ENCODE results near the gene SPATA31A1.
"Not testable (repeated sequence)": the region's sequence is repeated elsewhere in the genome, so short reads cannot be mapped to it uniquely, and the experiment has no call there.

Gene SPATA31A1

DNA sequence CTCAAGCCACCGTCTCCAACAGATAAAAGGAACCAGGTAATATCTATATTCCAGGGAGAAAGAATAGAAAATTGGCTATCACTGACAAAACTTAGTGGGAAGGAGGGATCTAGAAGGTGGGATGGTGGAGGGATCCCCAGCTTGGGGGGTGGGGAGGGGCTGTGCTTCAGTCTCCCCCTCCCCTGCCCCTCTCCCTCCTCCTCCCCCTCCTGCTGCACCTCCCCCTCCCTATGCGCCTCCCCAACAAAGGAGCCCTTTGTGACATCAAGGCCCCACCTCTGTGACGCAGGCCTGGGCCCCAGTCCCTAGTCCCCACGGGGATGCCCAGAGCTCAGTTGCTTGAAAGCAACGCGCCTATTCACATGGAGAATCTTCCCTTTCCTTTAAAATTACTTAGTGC, at the start of gene SPATA31A1:
TSS of gene SPATA31A1 (plus strand) at position 301 of the 400 bp plus-strand sequence. CDS start at position 363, 62 bp downstream.
- in situ Hi-C loops (cut with MboI; ENCODE audit: low pct_unique_long_range_greater_than_20kb, low sequenced_read_pairs); DNase-seq: not testable (repeated sequence)

DNA sequence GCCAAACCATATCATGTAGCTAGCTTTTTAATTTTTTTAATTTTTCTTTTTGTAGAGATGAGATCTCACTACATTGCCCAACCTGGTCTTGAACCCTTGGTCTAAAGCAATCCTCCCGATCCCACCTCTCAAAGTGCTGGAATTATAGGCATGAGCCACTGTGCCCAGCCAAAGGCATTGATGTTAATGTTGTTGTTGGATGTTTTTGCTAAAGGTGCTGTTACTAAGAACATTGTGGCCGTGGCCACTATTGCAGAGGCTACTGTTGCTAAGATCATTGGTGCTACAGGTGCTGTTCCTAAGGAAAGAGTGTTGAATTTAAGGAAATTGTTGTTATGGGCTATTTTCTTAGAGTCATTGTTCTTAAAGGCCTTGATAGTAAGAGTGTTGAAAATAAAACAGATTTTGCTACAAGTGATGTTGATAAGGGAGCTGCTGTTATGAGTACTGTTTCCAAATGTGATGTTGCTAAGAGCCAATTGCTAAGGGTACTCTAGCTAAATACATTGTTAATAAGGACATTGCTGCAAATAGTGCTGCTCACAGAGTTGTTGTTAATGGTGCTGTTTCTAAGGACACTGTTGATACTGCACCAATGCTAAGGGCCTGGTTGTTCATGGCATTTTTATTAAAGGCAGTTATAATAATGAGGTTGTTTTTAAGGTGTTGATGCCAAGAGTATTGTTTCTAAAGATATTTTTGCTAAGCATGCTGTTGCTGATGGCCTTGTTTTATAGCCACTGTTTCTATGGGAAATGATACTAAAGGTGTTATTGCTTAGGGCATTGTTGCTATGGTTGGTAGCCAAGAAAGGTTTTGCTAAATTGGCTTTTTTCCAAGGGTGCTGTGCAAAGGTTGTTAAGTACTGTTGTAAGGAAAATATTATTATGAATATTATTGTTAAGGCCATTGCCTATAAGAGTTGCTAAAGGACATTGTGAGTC, 52.1 kb downstream of the SPATA31A1 start:
- in situ Hi-C loops (cut with MboI; ENCODE audit: low pct_unique_long_range_greater_than_20kb, low sequenced_read_pairs); DNase-seq: not testable (repeated sequence)

DNA sequence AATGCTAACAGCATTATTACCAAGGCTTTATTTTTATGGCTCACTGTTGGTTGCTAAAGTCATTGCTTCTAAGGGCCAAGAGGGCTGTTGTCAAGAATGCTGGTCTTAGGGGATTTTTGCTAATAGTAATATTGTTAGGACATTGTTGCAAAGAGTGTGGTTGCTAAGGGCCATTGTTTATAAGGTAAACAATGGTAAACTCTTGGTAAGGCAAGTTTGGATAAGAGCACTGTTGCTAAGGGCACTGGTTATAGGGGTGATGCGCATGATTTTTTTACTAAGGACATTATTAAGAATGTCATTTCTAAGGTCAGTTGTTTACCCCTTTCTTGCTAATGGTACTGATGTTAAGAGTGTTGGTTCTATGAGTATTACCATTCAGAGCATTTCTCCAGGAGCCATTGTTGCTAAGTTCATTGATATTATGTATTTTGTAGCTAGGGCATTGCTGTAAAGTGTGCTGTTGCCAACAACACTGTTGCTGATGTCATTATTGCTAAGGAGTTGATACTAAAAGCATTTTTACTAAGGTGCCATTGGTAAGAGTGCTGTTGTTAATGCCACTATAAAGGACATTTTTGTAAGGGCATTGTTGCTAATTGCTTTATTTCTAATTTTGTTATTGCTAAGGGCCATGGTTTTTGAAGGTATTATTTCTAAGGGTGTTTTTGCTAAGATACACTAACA, 55.9 kb downstream of the SPATA31A1 start:
- in situ Hi-C loops (cut with MboI; ENCODE audit: low pct_unique_long_range_greater_than_20kb, low sequenced_read_pairs), result not testable (repeated sequence)

More for the DNA sequence above, 55.9 kb downstream of the SPATA31A1 start:
- DNase-seq, result not testable (repeated sequence)
